HG03280 (cell line): Measurements from ENCODE around the gene PABPN1L.

Experiments used
- ATAC-seq: cut with Tn5 transposase; IDR thresholded peaks from one replicate; pipeline ENCODE4 v1.9.1; 2021; ENCODE audit warnings: mild to moderate bottlenecking, moderate library complexity; ENCODE audit not compliant: unreplicated experiment

The PABPN1L gene

GRCh38 chr16:88853325-88853941, 13.0 kb downstream of the PABPN1L start:
- ATAC-seq: no peak

DNA sequence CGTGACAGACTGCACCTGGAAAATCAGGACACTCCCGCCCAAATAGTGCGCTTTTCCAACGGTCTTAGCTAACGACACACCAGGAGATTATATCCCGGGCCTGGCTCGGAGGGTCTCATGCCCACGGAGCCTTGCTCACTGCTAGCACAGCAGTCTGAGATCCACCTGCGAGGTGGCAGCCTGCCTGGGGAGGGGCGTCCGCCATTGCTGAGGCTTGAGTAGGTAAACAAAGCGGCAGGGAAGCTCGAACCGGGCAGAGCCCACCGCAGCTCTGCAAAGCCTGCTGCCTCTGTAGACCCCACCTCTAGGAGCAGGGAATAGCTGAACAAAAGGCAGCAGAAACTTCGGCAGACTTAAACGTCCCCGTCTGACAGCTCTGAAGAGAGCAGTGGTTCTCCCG, 14.8 kb downstream of the PABPN1L start:
- no peak for ATAC-seq

DNA sequence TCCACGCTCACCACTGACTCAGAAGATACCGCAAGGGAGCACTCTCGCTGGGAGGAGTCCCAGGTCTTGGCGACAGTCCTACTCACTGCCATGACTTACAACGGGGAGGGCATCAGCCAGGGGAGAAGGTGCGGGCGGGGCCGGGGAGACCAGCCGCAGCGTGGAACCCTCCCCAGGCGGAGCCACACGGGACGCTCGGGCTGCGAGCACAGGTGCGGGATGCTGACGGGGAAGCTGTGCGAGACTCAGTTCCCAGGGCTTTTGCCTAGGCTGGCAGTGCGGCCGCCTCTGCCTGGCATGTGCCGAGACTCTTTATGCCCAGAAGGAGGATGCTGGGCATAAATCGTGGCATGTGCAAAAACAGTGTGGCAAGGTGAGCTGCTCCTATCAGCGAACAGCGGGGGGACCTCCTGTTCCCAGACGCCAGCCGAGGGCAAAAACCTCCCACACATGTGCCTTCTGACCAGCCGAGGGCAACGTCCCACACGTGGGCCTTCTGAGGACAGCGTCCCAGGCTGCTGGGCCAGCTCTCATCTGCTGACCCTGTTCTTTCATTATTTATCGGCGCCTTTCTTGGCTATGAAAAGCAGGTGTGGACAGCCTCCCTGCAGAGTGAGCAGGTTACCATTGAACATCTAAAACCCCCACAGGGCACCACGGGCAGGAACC, 15.8 kb downstream of the PABPN1L start:
- ATAC-seq: no peak

- no peak for ATAC-seq
Observed at GRCh38 chr16:88848557-88848956, 17.9 kb downstream of the PABPN1L start.

GRCh38 chr16:88847654-88848053, 18.8 kb downstream of the PABPN1L start:
- ATAC-seq: no peak

GRCh38 chr16:88846088-88846487, 20.4 kb downstream of the PABPN1L start:
- no peak for ATAC-seq

DNA sequence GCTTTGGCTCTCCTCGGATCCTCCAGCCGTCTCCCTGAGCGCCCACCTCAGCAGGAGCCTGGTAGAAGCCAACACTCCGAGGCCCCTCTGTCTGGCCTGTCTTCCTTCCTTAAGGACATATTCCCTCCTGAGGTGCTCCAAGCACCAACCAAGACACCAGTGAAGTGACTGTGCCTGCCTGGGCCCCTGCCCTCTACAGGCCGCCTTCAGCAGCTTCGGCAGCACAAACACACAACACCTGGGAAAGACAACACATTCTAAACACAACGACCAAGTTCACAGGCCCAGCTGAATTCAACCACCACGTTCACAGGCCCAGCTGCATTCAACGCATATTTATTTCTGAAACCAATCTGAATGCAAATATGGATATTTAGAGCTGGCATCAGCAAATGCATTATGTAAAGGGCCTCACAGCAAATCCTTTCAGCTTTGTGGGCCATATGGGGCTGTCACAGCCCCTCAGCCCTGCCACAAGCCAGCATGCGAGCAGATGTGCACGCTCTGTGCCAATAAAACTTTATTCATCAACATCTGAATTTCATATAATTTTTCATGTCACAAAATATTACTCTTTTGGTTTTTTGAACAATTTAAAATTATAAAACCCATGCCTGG, 21.9 kb downstream of the PABPN1L start:
- ATAC-seq: no peak

DNA sequence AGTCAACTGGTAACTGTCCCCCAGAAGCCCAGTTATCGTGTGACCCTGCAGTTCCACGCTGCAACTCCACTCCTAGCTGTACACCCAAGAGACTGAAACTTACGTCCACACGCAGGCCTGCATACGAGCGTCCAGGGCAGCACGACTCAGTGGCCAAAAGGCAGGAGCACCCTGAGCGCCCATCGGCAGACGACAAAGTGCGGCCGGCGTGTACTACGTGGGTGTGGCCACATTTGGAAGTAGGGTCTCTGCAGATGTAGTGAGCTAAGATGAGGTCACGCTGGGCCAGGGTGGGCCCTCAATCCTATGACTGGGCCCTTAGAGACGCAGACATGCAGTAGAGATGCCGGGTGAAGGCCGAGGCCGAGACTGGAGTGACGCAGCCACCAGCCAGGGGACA, 23.2 kb downstream of the PABPN1L start:
- ATAC-seq: no peak

DNA sequence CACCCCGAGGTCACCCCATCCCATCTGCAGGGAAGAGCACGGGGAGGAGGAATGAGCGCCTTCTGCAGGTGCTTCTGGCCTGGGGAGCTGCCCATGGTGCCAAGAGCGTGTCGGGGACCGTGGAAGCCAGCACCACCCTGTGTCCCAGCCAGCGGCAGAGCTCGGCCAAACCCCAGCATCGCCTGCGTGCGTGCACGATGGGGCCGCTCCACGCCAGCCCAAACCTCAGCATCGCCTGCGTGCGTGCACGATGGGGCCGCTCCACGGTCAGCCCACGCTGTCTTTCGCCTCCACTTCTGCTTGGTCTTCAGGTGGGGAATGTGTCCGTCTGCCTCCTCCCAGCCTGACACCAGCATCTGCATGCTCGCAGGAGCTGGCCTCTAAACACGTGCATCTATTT, 23.7 kb downstream of the PABPN1L start:
- ATAC-seq: no peak

- ATAC-seq: no peak
Observed at GRCh38 chr16:88842308-88842756, 24.1 kb downstream of the PABPN1L start.

DNA sequence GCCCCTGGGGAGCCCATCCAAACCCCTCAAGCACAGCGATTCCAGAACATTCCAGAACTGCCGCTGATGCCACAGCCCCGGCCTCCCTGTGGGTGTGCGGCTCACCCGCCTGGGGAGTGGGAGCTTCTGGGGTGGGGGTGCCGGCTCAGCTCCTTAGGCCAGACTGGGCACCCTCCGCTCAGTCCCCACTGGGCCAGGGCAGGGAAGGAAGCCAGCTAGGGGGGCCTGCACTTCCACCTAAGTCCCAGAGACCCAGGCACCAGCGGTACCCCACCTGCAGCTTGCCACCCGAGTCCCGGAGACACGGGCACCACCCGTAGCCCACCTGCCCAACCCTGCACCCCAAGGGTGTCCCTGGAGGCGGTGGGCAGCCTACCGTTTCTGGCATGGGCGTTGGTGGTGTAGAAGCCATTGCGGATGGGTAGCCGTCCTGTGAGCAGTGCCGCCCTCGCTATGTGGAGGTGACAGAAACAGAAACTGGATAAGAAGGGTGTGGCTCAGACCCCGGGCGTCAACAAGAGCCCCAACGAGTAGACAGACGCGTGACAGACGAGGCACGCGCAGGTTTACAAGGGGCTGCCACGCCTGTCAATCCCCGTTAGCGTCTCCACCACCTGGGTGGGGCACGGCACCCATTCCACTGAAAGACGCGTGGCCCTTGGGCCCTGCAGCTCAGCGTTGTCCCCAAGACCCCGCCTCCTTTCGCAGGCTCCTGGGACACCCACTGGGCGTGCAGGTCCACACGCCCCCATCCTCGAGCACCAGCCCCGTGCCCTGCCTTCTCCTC, 24.7 kb downstream of the PABPN1L start:
- no peak for ATAC-seq

DNA sequence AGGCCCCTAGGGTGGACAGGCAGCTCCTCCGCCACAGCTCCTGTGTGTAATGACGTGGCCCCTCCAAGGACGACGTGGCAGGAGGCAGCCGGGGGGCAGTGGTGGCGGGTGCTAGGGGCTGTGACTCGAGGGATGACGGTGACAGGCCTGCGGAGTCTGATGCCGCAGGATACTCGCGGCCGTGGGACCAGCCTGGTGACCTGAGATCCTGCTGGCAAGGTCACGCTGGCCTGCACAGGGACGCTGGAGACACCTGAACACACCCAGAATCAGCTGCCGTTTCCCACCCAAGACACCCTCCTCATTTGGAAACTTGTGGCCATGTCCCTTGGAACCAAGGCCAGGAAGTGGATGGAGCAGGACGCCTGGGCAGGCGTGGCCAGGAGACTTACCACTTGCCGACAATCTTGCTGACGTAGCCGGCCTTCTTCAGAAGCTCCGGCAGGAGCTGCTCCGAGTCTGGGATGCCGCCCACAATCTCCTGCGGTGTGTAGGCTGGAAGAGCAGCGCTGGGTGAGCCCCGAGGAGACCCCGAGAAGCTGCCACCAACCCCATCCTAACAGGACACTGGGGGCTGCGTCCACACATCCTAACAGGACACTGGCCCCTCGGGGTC, 25.8 kb downstream of the PABPN1L start:
- no peak for ATAC-seq

GRCh38 chr16:88839745-88840599, 26.5 kb downstream of the PABPN1L start:
- no peak for ATAC-seq

DNA sequence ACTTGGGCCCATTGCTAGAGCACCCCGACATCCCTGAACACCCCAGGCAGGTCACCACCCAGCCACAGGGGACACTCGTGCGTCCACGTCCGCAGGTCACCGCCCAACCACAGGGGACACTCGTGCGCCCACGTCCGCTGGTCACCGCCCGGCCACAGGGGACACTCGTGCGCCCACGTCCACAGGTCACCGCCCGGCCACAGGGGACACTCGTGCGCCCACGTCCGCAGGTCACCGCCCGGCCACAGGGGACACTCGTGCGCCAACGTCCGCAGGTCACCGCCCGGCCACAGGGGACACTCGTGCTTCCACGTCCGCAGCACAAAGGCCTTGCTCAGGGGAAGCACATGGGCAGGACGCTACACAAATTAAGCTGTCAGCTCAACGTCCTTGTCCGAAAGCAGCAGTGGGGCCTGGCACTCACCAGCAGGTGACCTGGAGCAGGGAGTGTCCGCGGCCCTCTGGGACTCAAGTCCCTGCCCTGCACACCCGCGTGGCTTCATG, 27.4 kb downstream of the PABPN1L start:
- ATAC-seq: no peak

DNA sequence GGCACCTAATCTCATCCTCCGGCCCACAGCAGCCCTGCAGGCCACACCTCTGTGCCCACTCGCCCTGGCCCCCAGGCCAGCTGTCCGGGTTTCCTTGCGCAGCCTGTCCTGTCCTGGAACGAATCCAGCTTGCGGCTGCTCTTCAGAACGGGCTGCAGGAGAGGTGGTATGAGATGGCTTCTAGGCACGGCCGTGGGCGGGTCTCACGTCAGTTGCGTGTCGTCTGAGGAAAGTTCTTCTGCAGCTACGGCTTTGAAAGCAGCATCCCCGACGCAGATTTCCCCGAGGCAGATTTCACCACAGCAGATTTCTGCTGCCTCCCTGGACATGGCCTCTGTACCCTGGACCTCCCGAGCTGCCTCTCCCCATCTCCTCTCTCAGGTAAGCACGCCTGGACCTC, 27.9 kb downstream of the PABPN1L start:
- ATAC-seq: no peak

DNA sequence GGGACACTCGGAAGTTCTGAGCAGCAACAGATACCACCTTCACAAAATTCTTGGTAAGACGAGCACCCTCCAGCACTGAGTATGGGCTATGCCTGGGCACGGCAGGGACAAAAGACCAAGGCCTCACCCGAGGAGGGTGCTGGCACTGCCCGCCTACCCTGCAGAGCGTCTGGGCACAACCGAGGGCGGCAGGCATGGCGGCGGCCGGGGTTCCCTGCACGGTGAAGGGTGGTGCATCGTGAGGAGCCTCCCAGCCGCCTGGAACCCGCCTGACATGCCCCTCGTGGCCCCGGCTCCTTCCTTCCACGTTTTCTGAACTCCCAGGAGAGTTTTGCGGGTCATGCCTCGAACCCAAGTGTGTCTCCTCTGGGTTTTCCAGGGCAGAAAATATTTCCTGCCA, 28.7 kb downstream of the PABPN1L start:
- ATAC-seq: no peak

- ATAC-seq: no peak
Observed at GRCh38 chr16:88836791-88837190, 29.7 kb downstream of the PABPN1L start.

DNA sequence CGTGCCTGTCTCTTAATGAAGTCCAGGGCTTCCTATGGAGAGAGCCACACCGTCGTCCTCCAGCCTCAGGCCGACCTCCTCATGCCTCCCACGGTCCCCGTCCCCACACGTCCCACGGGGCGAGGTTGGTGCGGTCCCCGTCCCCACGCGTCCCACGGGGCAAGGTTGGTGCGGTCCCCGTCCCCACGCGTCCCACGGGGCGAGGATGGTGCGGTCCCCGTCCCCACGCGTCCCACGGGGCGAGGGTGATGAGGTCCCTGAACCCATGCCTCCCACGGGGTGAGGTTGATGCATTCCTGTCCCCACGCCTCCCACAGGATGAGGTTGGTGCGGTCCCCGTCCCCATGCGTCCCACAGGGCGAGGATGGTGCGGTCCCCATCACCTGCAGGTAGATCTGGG, 30.6 kb downstream of the PABPN1L start:
- ATAC-seq: no peak

GRCh38 chr16:88835383-88835782, 31.1 kb downstream of the PABPN1L start:
- no peak for ATAC-seq

DNA sequence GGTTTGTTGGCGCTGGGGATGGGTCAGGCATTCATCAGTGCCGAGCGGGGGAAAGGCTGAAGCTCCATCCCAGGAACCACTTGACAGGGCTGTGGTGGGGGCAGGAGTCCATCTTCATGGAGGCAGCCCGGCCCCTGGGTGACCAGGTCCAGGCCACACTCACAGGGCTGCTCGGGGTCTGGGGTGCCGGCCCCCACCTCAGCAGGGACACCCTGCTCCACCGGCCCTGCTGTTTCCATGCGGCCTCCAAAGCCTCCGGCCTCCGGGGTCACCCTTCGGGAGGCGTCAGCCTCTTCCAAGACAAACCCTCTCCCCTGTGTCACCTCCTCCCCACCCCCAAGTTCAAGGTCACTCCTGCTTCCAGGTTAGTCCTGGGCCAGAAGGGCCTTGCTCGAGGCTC, 31.8 kb downstream of the PABPN1L start:
- ATAC-seq: no peak
